HG03521 (cell line): ENCODE results near the gene OPRD1.
"Not testable (repeated sequence)": the region's sequence is repeated elsewhere in the genome, so short reads cannot be mapped to it uniquely, and the experiment has no call there.

Experiments used
- ATAC-seq: cut with Tn5 transposase; IDR thresholded peaks from one replicate; pipeline ENCODE4 v1.9.1; 2021; ENCODE audit warnings: mild to moderate bottlenecking, moderate library complexity; ENCODE audit not compliant: unreplicated experiment

OPRD1 gene

DNA sequence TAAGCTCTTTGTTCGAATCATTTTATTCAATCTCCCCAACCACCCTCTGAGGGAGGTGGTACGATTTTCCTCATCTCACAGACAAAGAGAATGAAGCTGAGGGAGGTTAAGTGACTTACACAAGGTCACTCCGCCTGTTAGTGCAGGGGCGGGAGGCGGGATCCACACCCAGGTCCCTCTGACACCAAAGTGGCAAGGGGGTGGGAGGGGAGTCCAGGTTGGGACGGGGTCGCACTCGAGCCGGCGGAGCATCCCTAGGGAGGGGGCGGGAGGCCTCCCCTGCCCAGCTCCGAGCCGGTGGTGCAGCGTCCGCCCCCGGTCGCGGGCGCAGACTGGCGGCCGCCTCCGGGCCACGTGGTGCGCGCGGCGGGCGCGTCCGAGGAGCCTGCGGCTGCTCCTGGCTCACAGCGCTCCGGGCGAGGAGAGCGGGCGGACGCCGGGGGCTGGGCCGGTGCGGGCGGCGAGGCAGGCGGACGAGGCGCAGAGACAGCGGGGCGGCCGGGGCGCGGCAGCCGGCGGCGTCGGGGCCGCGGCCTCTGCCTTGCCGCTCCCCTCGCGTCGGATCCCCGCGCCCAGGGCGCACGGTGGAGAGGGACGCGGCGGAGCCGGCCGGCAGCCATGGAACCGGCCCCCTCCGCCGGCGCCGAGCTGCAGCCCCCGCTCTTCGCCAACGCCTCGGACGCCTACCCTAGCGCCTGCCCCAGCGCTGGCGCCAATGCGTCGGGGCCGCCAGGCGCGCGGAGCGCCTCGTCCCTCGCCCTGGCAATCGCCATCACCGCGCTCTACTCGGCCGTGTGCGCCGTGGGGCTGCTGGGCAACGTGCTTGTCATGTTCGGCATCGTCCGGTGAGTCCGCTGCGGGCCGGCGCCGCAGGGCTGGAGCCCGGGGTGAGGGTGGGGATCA lies at the start of gene OPRD1:
Gene OPRD1 (plus strand): TSS at position 405 of the 903 bp plus-strand sequence. CDS start 214 bp downstream, at position 619.
- ATAC-seq: no peak

DNA sequence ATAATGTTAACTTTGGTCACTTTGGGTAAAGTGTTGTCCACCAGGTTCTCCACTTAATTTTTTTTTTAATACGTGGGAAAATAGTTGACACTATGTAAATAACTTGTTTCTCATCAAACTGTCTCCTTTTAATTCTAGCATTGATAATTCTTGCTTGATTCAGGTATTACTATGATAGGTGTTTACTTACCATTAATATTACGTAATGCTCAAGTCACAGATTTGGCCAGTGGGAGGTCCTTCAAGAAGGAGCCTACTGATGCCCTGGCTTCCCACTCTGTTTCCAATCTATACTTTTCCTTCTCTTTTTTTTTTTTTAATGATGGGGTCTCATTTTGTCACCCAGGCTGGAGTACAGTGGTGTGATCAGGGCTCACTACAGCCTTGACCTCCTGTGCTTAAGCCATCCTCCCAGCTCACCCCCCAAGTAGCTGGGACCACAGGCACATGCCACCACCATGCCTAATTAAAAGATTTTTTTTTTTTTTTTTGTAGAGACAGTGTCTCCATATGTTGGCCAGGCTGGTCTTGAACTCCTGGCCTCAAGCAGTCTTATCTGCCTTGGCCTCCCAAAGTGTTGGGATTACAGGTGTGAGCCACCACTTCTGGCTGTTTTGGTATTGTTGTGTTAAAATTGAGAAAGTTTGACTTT lies 45.3 kb upstream of the OPRD1 start:
- no peak for ATAC-seq

GRCh38 chr1:28770601-28771165 lies 41.3 kb upstream of the OPRD1 start:
- ATAC-seq: no peak

GRCh38 chr1:28771921-28772320 lies 40.0 kb upstream of the OPRD1 start:
- ATAC-seq: not testable (repeated sequence)

DNA sequence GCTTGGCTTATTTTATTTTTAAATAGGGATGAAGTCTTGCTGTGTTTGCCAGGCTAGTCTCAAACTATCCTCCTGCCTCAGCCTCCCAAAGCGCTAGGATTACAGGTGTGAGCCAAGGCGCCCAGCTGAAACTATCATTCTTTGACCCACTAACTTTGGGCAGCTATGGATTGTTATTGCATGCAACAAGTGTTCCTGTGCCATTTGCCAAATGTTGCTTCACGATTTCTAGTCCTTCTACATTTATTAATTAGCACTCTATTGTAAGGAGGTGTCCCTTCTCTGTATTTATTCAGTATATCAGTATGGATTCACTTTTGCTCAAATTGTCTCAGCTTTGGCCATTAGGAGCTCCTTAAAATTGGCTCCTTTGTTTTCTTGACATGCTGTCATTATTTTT lies 38.9 kb upstream of the OPRD1 start:
- no peak for ATAC-seq

DNA sequence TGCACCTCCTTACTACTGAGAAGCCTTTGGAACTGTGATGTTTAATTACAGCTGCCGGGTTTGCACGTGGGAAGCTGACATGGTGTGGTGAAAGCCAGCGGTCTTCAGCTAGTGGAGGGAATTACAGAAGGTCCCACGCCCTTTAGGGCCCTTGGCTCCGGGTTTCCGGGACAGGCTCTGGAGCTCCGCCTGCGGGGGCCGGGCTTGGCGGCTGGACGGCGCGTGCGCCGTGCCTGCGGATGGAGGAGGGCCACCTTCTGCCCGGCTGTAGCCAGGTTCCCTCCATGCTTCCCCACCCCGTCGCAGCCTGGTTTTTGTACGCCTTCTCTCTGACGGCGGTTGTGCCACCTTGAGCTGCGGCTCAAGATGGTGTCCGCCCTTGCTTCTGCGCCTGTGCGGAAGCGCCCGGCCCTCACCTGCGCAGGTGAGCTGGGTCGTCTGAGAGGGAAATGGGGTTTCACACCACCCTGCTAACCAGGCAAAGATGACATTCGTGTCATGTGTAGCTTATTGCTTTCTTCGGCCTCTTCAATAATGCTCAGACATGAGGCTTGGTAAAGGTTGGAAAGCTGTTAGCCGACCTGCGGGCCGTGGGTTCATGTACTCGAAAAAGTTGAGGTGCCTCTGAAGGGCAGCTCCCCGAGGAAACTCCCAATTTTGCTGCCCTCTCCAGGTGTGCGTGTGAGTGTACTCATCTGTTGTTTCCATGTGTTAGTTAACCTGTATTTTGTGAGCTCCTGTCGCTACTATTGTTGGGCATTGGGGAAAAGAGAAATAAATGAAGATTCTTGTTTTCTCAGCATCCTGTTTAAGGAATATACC lies 36.6 kb upstream of the OPRD1 start:
- no peak for ATAC-seq

DNA sequence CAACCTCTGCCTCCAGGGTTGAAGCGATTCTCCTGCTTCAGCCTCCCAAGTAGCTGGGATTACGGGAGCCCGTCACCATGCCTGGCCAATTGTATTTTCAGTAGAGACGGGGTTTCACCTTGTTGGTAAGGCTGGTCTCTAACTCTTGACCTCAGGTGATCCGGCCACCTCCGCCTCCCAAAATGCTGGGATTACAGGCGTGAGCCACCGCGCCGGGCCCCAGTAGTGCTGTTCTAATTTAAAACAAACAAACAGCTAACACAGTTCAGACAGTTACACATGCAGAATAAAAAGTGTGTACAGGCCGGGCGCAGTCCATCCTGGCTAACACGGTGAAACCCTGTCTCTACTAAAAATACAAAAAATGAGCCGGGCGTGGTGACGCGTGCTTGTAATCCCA lies 35.6 kb upstream of the OPRD1 start:
- ATAC-seq: no peak

DNA sequence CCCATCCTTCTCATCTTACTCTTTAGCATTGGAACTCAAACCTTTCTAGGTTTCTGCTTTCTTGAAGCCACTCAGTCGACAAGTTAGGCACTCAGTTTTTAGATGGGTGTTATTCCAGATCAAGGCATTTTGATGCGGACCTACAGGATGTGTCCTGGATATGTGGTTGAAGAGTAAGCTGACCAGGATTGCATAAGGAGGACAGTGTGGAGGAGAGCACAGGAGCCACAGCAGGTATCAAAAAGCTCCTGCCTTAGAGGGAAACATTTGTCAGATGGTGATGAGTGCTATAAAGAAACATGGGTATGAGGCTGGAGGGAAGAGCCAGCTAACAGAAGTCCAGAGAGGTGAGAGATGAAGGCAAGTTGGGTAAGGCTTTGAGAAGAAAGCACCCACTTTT lies 33.9 kb upstream of the OPRD1 start:
- no peak for ATAC-seq

GRCh38 chr1:28779751-28780408 lies 32.1 kb upstream of the OPRD1 start:
- no peak for ATAC-seq

- ATAC-seq: no peak
Observed at GRCh38 chr1:28781305-28781704, 30.7 kb upstream of the OPRD1 start.

DNA sequence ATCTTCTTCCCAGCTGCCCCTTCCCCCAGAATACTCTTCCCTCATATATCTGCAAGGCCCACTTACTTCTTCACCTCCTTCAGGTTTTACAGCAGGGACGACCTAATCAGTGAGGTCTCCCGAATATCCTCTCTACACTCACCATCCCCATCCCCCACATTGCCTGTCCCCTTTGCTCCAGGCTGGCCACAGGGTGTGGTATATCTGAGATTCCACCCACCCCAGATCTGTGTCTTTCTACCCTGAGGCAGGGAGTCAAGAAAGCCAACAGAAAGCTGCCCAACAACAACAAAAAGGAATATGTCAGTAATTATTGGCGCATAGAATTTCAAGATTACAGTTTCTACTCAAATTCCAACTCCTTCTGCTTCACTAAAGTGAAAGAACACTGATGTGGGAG lies 30.0 kb upstream of the OPRD1 start:
- ATAC-seq: no peak

GRCh38 chr1:28783363-28783762 lies 28.6 kb upstream of the OPRD1 start:
- ATAC-seq: no peak

- ATAC-seq: no peak
Observed at GRCh38 chr1:28789412-28789811, 22.6 kb upstream of the OPRD1 start.

GRCh38 chr1:28789816-28790215 lies 22.2 kb upstream of the OPRD1 start:
- no peak for ATAC-seq

GRCh38 chr1:28790377-28791035 lies 21.5 kb upstream of the OPRD1 start:
- no peak for ATAC-seq

DNA sequence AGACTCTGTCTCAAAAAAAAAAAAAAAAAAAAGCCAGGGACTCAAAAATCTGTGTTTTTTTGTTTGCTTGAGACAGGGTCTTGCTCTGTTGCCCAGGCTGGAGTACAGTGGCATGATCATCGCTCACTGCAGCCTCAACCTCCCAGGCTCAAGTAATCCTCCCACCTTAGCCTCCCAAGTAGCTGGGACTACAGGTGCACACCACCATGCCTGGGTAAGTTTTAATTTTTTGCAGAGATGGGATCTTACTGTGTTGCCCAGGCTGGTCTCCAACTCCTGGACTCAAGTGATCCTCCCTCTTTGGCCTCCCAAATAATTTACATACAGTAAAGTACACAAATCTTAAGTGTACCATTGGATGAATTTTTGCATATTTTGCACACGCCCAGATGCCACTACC lies 20.0 kb upstream of the OPRD1 start:
- not testable (repeated sequence) for ATAC-seq

DNA sequence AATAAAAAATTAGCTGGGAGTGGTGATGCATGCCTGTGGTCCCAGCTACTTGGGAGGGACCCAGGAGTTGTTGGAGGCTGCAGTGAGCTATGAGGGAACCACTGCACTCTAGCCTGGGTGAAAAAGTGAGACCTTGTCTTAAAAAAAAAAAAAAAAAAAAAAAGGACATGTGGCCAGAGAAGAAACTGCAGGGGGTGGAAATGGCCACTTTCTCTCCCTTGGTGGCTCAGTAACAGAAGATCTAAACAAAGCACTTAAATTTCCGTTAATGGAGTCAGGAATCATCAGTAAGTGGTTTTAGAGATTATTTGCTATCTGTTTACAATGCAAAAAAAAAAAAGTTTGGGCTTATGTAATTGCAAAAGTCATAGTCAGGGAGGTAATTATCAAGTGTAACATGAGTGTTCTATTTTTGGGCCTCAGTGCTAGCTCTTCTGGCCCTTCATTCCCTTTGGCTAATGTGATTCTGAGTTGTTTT lies 19.3 kb upstream of the OPRD1 start:
- no peak for ATAC-seq

GRCh38 chr1:28794582-28794981 lies 17.4 kb upstream of the OPRD1 start:
- ATAC-seq: not testable (repeated sequence)

- ATAC-seq: no peak
Observed at GRCh38 chr1:28796352-28797211, 15.4 kb upstream of the OPRD1 start.
